Measurements from ENCODE around the gene AGK.

DNA sequence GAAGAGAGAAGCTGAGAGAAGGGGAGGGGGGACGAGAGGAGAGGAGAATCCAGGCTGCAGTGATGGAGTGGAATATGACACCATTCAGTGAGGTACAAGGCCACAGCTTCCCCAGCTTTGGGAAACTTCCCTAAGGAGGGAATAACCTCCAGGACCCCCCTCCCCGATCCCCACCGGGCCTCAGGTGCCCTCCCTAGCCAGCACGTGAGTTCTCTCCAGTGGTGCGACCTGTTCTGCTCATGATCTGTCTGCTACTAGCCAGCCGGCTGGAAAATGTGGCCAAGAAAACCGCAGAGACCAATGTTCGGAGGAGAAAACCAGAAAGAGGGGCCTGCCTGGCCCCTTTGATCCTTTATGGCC is 39.9 kb upstream of the AGK start:
- TF ChIP-seq, protein P1, sequence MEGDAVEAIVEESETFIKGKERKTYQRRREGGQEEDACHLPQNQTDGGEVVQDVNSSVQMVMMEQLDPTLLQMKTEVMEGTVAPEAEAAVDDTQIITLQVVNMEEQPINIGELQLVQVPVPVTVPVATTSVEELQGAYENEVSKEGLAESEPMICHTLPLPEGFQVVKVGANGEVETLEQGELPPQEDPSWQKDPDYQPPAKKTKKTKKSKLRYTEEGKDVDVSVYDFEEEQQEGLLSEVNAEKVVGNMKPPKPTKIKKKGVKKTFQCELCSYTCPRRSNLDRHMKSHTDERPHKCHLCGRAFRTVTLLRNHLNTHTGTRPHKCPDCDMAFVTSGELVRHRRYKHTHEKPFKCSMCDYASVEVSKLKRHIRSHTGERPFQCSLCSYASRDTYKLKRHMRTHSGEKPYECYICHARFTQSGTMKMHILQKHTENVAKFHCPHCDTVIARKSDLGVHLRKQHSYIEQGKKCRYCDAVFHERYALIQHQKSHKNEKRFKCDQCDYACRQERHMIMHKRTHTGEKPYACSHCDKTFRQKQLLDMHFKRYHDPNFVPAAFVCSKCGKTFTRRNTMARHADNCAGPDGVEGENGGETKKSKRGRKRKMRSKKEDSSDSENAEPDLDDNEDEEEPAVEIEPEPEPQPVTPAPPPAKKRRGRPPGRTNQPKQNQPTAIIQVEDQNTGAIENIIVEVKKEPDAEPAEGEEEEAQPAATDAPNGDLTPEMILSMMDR (IDR thresholded peaks at IDR 0.05; ENCODE audit: insufficient read depth, low read length, poor library complexity, severe bottlenecking): no peak
- no peak for TF ChIP-seq EZH2phosphoT487 (conservative IDR thresholded peaks at IDR 0.05; ENCODE audit: low read length)

All from SU-DHL-6 (cell line).